ENCODE results near the gene NCK1.

DNA sequence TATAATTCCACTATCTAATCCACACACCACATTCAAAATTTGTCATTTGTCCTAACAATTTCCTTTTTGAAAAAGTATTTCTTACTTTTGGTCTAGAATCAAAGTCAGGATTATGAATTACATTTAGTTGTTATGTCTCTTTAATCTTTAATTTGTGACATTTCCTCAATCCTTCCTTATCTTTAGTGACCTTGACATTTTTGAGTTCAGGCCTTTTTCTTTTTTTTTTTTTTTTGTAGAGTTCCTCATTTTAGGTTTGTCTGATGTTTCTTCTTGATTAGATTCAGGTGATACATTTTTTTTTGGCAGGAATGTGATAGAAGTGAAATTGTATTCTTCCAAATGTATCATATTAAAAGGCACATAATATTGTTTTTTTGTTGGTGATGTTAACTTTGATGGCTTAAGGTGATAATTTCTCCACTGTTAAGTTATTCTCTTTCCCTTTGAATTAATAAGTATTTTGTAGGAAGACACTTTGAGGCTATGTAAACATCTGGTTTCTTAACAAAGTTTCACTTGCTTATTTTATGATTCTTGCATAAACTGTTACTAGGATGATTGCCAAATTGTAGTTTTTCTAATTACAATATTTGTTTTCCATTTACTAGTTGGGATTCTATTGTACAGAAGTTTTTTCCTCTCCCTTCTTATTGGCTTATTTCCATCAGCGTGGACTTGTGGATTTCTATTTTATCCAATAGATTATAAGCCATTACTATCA lies 26.8 kb upstream of the NCK1 start:
- TF ChIP-seq, protein P1, sequence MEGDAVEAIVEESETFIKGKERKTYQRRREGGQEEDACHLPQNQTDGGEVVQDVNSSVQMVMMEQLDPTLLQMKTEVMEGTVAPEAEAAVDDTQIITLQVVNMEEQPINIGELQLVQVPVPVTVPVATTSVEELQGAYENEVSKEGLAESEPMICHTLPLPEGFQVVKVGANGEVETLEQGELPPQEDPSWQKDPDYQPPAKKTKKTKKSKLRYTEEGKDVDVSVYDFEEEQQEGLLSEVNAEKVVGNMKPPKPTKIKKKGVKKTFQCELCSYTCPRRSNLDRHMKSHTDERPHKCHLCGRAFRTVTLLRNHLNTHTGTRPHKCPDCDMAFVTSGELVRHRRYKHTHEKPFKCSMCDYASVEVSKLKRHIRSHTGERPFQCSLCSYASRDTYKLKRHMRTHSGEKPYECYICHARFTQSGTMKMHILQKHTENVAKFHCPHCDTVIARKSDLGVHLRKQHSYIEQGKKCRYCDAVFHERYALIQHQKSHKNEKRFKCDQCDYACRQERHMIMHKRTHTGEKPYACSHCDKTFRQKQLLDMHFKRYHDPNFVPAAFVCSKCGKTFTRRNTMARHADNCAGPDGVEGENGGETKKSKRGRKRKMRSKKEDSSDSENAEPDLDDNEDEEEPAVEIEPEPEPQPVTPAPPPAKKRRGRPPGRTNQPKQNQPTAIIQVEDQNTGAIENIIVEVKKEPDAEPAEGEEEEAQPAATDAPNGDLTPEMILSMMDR (IDR thresholded peaks at IDR 0.05) = no peak
- TF ChIP-seq POLR2A (IDR thresholded peaks at IDR 0.05) = no peak

Data from lower leg skin (tissue), 3 donors.